Inferior parietal cortex (tissue), 1 donor: ENCODE data around the gene TP53I13.
A peak's percentile ranks its signal among the peaks of the same experiment; 100 is the strongest.
"Not testable (repeated sequence)": the region's sequence is repeated elsewhere in the genome, so short reads cannot be mapped to it uniquely, and the experiment has no call there.

ENCODE experiments used
- DNase-seq: peaks from one replicate; pipeline ENCODE4 v3.0.0-alpha.2; 2016; ENCODE audit errors: extremely low spot score

TP53I13 gene

DNA sequence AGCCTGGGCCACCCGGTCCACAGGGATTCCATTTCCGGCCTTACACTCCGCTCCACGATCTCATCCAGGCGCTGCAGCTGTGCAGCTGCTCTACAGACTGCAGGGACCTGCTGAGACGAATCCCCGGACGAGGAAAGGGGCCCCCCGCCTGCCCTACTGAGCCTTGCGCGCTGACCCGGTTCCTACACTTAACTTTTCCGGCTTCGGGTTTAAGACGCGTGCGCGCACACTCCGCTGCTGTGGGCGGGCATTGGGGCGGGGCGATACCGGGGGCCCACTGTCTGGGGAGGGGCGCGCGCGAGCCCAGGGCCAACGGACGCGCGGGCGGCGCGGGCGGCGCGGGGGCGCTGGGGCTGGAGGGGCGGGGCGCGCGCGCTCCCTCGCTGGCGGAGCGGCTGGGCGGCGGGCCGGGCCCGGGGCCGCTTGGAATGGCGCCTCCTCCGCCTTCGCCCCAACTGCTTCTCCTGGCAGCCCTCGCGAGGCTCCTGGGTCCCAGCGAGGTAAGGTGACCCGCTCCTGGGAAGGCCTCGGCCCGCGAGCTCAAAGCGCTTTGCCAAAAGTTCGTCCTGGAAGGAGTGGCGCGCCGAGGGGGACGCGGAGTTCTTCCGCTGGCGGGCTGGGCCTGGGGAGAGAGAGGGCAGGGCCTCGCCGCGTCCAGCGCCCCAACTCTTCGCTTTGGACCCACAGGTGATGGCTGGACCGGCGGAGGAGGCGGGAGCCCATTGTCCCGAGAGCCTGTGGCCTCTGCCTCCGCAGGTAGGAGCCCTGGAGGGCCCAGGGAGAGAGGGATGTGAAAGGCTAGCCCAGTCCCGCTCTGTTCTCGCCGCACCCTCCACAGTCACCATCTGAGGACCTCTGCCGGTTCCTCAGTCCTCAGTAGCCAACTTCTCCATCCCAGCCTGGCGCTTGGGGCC is at the start of gene TP53I13:
Gene TP53I13 (plus strand): TSS at position 371 of the 914 bp plus-strand sequence. CDS start 58 bp downstream, at position 429.
- peak; percentile 61 for DNase-seq

DNA sequence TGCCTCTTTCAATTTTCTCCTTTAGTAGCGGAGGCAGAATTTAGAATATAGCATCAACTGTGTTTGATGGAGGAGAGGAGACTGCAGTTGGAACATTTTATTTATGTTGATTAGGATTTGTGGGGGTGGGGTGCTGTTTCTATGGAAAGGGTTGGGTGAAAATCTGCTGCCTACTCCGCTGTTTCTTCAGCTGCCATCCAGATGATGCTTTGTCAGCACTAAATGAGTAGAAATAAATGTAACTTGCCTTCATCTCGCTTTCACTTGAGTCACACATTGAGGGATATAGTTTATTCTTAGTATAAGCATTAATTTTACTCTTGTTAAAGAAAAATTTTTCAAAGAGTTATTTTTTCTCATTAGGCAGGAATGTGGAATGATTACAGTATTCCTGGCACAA is 43.8 kb upstream of the TP53I13 start:
- DNase-seq = no peak

GRCh38 chr17:29526322-29526721 is 42.2 kb upstream of the TP53I13 start:
- DNase-seq = no peak

GRCh38 chr17:29533976-29534375 is 34.5 kb upstream of the TP53I13 start:
- peak; percentile 34 for DNase-seq

- no peak for DNase-seq
Measured at GRCh38 chr17:29544066-29544465, 24.4 kb upstream of the TP53I13 start.

DNA sequence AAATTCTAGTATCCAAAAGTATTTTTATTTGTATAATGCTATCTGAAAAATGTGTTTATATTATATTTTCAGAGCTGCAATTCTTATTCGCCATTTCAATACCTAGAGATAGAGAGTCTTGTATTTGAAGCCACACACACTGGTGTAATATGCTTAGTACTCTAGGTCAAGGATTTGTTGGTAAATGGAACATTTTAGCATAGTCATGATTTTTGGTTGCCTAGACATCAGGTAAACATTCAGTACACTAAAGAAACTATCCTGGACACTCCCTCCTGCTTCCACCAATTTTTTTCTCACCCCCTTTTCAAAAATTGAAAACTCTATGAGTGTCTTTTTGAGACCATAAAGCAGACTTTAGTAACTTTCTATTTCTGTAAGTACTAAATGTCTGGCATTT is 22.4 kb upstream of the TP53I13 start:
- DNase-seq = no peak

- DNase-seq = no peak
Measured at GRCh38 chr17:29546830-29547229, 21.7 kb upstream of the TP53I13 start.

DNA sequence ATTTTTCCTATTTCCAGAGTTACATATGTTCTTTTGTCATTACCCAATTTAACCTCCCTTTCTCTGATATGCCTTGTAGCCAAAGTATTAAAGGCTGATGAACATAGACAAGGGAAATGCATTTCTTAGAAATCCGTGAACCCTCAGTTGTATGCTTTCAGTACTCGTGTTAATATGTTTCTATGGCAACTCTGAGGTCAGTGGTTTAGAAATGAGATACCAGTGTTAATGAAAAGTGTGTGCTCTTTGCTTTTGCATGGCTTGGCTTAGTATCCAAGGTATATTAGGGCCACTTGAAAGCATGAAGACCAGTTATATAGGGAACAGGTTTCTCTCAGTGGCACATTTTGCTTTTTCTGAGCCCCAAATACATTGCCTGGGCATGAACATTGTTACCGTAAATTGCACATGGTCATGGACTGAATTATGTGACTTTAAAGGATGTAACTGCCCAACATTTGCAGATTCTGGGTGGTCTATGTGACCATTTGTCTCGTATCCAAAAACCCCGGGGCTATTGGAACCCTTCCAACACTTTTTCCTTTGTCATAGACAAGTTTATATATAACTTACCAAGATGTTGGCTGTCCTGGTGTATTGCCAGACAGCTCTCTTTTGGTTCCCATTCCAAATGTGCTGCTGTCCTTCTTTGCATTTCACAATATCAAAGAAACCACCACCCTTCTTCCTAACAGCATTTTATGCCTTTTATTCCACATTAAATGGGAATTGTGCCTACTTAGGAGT is 19.2 kb upstream of the TP53I13 start:
- no peak for DNase-seq

DNA sequence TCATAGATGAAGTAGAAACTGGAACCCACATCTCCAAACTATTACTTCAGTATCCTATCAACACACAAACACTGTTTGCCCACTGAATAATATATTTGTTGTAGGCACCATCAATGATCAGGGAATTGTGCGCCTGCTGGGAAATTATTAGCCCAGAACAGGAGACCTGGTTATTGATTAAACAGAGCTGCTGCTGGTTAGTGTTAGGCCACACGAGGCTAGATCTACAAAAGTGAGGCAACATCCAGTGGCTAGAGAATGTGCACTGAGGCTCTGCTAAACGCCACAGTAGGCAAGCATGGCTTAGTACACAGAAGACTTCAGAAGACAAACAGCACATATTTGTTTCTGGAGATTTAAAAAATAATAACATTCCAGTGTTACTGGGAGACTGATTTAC is 12.7 kb upstream of the TP53I13 start:
- DNase-seq = no peak

DNA sequence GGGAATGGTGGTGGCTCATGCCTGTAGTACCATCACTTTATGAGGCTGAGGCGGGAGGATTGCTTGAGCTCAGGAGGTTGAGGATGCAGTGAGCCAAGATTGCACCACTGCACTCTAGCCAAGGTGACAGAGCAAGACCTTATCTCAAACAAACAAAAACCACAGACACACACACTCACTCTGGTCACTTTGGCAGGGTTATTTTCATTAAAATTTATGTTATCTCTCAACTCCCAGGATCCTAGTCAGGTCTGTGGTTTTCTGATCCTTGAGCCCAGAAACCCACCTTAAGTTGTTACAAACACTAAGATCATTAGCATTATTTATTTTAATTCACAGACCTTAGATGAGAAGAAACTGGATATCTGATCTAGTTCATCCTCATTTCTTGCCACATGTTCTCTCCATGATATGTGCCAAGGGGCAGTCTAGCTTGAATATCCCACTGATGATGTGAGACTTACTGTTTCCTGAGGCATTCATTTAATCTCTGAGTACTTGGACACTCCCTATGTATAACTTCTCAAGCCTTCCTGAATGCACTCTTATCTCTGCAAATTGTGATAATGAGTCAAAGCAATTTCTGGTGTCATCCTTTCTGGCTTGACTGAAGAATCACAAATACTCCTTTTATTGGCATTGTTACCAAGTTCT is 11.3 kb upstream of the TP53I13 start:
- DNase-seq = no peak

GRCh38 chr17:29557739-29558116 is 10.8 kb upstream of the TP53I13 start:
- no peak for DNase-seq

DNA sequence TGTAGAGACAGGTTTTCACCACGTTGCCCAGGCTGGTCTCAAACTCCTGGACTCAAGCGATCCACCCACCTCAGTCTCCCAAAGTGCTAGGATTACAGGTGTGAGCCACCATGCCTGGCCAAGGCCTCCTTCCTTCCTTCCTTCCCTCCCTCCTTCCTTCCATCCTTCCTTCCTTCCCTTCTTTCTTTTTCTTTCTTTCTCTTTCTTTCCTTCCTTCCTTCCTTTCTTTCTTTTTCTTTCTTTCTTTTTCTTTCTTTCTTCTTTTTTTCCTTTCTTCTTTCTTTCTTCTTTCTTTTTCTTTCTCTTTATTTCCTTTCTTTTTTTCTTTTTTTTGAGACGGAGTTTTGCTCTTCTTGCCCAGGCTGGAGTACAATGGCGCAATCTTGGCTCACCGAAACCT is 10.4 kb upstream of the TP53I13 start:
- DNase-seq = not testable (repeated sequence)

DNA sequence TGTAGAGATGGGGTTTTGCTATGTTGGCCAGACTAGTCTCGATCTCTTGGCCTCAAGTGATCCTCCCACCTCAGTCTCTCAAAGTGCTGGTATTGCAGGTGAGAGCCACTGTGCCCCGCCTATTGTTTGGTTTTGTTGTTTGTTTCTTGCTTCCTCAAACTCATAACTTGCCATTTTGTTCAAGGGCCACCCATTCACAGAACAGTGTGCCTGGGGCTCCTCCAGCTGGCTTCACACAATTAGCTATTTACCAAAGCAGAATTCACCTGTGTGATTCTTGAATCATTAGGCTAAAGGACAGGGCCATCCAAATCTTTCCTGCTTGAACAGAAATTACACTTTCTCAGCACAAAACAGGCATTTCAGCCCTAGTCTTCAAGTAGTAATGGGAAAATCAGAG is 8.9 kb upstream of the TP53I13 start:
- no peak for DNase-seq

DNA sequence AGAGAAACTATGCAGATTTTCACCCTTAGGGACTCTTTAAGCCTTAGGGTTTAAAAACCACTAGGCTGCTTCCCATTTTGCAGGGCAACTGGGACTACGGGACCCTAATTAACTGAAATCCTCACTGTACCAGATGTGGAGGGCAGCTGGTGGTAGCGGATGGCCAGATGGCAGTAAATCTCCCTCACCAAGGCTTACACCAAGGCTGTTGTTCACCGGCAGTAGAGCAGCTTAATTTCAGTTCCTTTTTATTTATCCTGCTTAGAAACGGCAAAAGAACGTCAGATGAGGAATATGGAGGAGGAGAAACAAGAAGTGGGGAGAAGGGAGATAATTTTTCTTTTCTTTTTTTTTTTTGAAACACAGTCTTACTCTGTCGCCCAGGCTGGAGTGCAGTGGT is 8.2 kb upstream of the TP53I13 start:
- DNase-seq = no peak

- DNase-seq = no peak
Measured at GRCh38 chr17:29561554-29562517, 6.7 kb upstream of the TP53I13 start.

GRCh38 chr17:29562615-29563014 is 5.9 kb upstream of the TP53I13 start:
- DNase-seq = no peak

DNA sequence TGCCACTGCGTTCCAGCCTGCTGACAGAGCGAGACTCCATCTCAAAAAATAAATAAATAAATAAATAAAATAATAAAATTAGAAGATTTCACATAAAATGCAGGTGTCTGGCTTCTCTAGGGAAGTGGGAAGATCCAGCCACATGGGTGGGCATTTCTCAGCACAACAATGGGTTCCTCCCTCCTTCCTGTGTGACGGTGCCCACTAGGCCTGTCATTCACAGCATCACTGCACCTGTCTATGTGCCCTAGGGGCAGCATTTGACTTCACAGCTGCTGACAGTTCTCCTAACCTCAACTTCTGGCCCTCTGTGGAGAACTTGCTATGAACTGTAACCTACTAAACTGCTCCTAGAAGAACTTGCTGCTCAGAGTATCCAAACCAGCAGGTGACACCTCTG is 4.7 kb upstream of the TP53I13 start:
- no peak for DNase-seq

- no peak for DNase-seq
Measured at GRCh38 chr17:29565643-29566472, 2.6 kb upstream of the TP53I13 start.

- no peak for DNase-seq
Measured at GRCh38 chr17:29566473-29567303, 1.8 kb upstream of the TP53I13 start, which contains the start of gene ABHD15. ABHD15 (minus strand) TSS chr17:29567037; CDS start chr17:29566966, 71 bp downstream.

GRCh38 chr17:29567304-29567553 is 1.3 kb upstream of the TP53I13 start:
- DNase-seq = no peak
